IMR-90 (cell line): ENCODE results near the gene RAB30.

ENCODE experiments used
- CEBPB ChIP-seq: IDR thresholded peaks from 2 replicates; pipeline ENCODE4 v1.6.1; 2012; ENCODE audit warnings: low read depth, low read length, improper control_type of control experiment
- CHD1 ChIP-seq: IDR thresholded peaks from 2 replicates; pipeline ENCODE4 v1.6.1; 2012; ENCODE audit warnings: low read depth, low read length, improper control_type of control experiment
- CTCF ChIP-seq: conservative IDR thresholded peaks from 2 replicates; pipeline ENCODE4 v1.5.1; 2012; ENCODE audit warnings: mild to moderate bottlenecking, low read depth, low read length, improper control_type of control experiment
- ELK1 ChIP-seq: fragments of 150-350 bp; IDR thresholded peaks from 2 replicates; pipeline ENCODE4 v1.6.1; 2016; ENCODE audit warnings: low read depth, mild to moderate bottlenecking, low read length, moderate library complexity, borderline replicate concordance
- FOS ChIP-seq: fragments of 150-350 bp; IDR thresholded peaks from 2 replicates; pipeline ENCODE4 v1.6.1; 2016; ENCODE audit warnings: low read depth, low read length
- MAFK ChIP-seq: IDR thresholded peaks from 2 replicates; pipeline ENCODE4 v1.6.1; 2012; ENCODE audit warnings: low read depth, low read length, improper control_type of control experiment
- MAZ ChIP-seq: IDR thresholded peaks from 2 replicates; pipeline ENCODE4 v1.6.1; 2012; ENCODE audit warnings: low read depth, mild to moderate bottlenecking, low read length, improper control_type of control experiment, moderate library complexity, borderline replicate concordance
- NFE2L2 ChIP-seq: fragments of 150-350 bp; IDR thresholded peaks from 2 replicates; pipeline ENCODE4 v1.6.1; 2016; ENCODE audit warnings: low read depth, mild to moderate bottlenecking, low read length
- POLR2A ChIP-seq: IDR thresholded peaks from 2 replicates; pipeline ENCODE4 v1.6.1; 2012; ENCODE audit warnings: mild to moderate bottlenecking, low read depth, low read length
- SMC3 ChIP-seq: fragments of 150-350 bp; IDR thresholded peaks from 2 replicates; pipeline ENCODE4 v1.6.1; 2016; ENCODE audit warnings: low read depth, mild to moderate bottlenecking, antibody characterized with exemption, low read length, moderate library complexity

GRCh38 chr11:83069441-83070043 lies 2.2 kb downstream of the RAB30 start:
- TF ChIP-seq CEBPB (no peak), POLR2A (no peak), MAFK (no peak), CTCF (no peak), MAZ (no peak), NFE2L2 (no peak), FOS (no peak), ELK1 (no peak), CHD1 (no peak), SMC3 (no peak)
